Measurements from ENCODE around the gene NFAT5.
"Not testable (repeated sequence)": the region's sequence is repeated elsewhere in the genome, so short reads cannot be mapped to it uniquely, and the experiment has no call there.

DNA sequence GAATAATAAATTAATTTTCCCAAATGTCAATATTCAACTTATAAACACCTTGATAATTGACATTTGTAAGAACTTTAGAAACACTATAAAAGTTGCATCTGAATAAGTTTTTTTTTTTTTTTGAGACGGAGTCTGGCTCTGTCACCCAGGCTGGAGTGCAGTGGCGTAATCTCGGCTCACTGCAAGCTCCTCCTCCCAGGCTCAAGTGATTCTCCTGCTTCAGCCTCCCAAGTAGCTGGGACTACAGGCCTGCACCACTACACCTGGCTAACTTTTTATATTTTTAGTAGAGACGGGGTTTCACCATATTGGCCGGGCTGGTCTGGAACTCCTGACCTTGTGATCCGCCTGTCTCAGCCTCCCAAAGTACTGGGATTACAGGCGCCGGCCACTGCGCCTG lies 13.0 kb downstream of the NFAT5 start:
- TF ChIP-seq POLR2AphosphoS5, POLR2A, EP300 (IDR thresholded peaks at IDR 0.05): not testable (repeated sequence)
- TF ChIP-seq, protein P1, sequence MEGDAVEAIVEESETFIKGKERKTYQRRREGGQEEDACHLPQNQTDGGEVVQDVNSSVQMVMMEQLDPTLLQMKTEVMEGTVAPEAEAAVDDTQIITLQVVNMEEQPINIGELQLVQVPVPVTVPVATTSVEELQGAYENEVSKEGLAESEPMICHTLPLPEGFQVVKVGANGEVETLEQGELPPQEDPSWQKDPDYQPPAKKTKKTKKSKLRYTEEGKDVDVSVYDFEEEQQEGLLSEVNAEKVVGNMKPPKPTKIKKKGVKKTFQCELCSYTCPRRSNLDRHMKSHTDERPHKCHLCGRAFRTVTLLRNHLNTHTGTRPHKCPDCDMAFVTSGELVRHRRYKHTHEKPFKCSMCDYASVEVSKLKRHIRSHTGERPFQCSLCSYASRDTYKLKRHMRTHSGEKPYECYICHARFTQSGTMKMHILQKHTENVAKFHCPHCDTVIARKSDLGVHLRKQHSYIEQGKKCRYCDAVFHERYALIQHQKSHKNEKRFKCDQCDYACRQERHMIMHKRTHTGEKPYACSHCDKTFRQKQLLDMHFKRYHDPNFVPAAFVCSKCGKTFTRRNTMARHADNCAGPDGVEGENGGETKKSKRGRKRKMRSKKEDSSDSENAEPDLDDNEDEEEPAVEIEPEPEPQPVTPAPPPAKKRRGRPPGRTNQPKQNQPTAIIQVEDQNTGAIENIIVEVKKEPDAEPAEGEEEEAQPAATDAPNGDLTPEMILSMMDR (IDR thresholded peaks at IDR 0.05): not testable (repeated sequence)
